HG03039 (cell line): Measurements from ENCODE around the gene OGFOD2.
"Not testable (repeated sequence)": the region's sequence is repeated elsewhere in the genome, so short reads cannot be mapped to it uniquely, and the experiment has no call there.

Source experiments
- ATAC-seq: cut with Tn5 transposase; IDR thresholded peaks from one replicate; pipeline ENCODE4 v1.9.1; 2021; ENCODE audit warnings: mild to moderate bottlenecking, moderate library complexity; ENCODE audit not compliant: unreplicated experiment

The OGFOD2 gene

GRCh38 chr12:122974892-122975789 lies at the start of gene OGFOD2:
TSS of gene OGFOD2 (plus strand) at chr12:122975244. CDS start at chr12:122975252, 8 bp downstream.
- ATAC-seq, result peak; percentile 49

GRCh38 chr12:122927756-122928403 lies 47.2 kb upstream of the OGFOD2 start:
- no peak for ATAC-seq

GRCh38 chr12:122928404-122929147 lies 46.5 kb upstream of the OGFOD2 start:
- no peak for ATAC-seq

- ATAC-seq, result no peak
These were observed 45.9 kb upstream of the OGFOD2 start for GRCh38 chr12:122929148-122929538.

- no peak for ATAC-seq
These were observed 45.2 kb upstream of the OGFOD2 start for GRCh38 chr12:122929812-122930211.

- ATAC-seq, result no peak
These were observed 42.8 kb upstream of the OGFOD2 start for GRCh38 chr12:122932207-122932606.

GRCh38 chr12:122934722-122935121 lies 40.3 kb upstream of the OGFOD2 start:
- ATAC-seq, result peak; percentile 50

- ATAC-seq, result no peak
These were observed 39.7 kb upstream of the OGFOD2 start for GRCh38 chr12:122935318-122935717.

- ATAC-seq, result no peak
These were observed 37.4 kb upstream of the OGFOD2 start for GRCh38 chr12:122937622-122938091.

- ATAC-seq, result no peak
These were observed 35.9 kb upstream of the OGFOD2 start for GRCh38 chr12:122939125-122939524.

GRCh38 chr12:122941351-122941750 lies 33.7 kb upstream of the OGFOD2 start:
- not testable (repeated sequence) for ATAC-seq

GRCh38 chr12:122942637-122943036 lies 32.4 kb upstream of the OGFOD2 start:
- no peak for ATAC-seq

- no peak for ATAC-seq
These were observed 31.8 kb upstream of the OGFOD2 start for GRCh38 chr12:122943196-122943595.

- ATAC-seq, result no peak
These were observed 30.1 kb upstream of the OGFOD2 start for GRCh38 chr12:122944605-122945592.

- ATAC-seq, result peak; percentile 67
These were observed 28.2 kb upstream of the OGFOD2 start for GRCh38 chr12:122946690-122947341.

- no peak for ATAC-seq
These were observed 27.7 kb upstream of the OGFOD2 start for GRCh38 chr12:122947352-122947792.

- ATAC-seq, result no peak
These were observed 26.4 kb upstream of the OGFOD2 start for GRCh38 chr12:122948605-122949004.

GRCh38 chr12:122949405-122949804 lies 25.6 kb upstream of the OGFOD2 start:
- no peak for ATAC-seq
